Activated CD4-positive, alpha-beta T cell treated with anti-CD3 and anti-CD28 coated beads for 1 hour (primary cell): ENCODE data around the gene SLC48A1.
"Not testable (repeated sequence)": the region's sequence is repeated elsewhere in the genome, so short reads cannot be mapped to it uniquely, and the experiment has no call there.

Experiments used
- DNase-seq: peaks from one replicate; pipeline ENCODE4 v3.0.0-alpha.2; 2020

Gene SLC48A1

DNA sequence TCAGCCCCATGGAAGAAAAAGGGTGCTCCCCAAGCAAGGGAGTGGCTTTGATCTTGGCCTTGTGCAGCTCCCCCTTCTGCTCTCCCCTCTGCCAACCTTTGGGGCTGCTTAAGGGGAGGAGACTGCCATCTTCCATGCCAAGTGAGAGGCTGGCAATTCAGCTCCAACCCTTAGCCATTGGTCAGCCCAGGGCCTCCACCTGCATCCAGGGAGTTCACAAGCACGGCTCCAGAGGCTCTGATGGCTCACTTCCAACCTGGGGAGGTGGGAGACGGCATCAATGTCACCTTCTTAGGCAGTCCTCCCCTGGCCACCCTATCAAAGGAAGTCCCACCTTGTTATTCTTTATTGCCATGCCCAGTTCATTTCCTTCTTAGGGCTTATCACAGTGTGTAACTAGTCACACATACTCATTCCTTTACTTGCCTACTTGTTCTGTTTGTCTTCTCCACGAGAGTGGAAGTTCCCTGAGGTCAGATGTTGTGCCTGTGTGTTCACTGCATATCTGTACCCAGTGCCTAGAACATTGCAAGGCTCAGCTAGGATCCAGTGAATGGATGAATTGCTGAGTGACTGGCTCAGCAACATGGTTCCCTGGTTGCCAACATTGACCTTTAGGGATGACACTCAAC lies 41.6 kb downstream of the SLC48A1 start:
- DNase-seq, result no peak

DNA sequence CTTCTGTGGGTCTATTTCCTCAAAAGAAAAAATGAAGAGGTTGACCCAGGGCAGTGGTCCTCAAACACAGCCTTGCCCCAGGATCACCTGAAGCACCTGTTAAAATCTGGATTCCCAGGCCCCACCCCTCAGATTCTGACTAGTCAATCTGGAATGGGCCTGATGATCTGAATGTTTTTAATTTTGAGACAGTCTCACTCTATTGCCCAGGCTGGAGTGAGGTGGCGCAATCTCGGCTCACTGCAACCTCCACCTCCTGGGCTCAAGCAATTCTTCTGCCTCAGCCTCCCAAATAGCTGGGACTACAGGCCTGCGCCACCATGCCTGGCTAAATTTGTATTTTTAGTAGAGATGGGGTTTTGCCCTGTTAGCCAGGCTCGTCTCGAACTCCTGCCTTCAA lies 42.4 kb downstream of the SLC48A1 start:
- DNase-seq, result not testable (repeated sequence)

DNA sequence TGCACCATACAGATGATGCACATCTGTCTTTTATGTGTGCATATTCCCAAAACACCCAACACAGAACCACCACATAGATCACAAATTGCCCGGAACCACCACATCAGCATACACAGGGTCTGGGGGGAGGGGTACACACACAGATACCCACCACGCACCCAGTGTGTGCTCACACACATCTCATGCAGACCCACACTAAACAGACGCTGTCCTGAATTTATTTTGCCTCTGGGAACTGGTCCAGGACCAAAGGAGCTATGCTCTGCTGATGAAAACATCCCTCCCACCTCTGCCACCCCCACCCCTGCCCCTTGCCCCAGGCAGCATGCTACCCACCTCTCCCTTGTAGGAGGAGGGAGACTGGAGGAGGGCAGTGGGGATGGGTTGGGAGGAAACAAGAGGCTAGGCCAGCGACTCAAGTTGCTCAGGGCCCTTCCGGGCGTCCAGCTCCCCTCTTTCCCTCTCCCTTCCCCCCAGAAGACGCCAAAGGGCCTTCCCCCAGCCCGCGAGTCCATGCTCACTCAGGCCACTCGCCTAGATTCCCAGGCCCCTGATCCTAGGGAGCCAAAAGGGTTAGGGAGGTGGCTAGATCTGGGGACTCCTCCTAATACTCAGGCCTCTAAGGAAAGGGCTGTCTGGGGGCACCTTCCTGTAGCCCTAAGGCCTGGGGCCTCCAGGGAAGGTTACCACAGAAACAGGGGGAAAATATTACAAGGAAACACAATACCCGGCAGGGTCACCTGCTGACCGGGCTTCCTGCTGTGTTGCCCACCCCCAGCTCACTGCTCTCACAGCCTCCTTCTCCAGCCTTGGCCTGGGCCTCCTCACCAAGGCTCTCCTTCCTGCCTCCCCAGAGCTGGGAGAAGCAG lies 43.6 kb downstream of the SLC48A1 start:
- no peak for DNase-seq

DNA sequence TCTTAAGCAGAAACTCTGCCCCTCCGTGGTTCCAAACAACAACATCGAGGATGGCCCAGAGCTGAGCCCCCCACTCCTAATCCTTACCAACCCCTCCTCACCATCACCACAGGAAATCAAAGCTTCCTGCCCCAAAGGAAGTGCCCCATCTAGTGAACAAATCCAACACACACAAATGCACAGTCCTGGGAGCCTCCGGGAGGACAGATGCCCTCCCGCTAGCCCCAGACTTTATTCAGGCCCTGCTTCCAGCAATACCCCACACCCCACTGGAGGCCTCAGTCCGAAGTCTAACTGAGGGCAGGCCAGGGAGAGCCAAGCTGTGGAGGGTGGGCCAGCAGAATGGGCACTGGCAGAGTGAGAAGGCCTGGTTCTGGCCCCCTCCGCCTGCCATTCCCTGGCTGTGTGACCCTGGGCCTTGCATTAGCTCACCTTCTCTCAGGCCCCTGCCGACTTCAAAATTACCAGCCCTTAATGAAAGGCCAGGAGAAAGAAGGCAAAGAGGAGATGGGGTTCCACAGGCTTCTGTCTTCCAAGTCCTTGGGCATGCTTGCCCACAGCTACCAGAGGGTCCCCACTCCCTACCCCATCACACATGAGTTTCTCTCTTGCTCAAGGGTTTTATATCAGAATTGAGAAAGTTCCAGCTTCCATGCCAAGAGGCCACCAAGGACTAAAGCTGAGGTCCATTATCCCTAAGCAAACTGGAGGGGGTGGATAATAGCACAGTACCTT lies 44.4 kb downstream of the SLC48A1 start:
- DNase-seq, result no peak

DNA sequence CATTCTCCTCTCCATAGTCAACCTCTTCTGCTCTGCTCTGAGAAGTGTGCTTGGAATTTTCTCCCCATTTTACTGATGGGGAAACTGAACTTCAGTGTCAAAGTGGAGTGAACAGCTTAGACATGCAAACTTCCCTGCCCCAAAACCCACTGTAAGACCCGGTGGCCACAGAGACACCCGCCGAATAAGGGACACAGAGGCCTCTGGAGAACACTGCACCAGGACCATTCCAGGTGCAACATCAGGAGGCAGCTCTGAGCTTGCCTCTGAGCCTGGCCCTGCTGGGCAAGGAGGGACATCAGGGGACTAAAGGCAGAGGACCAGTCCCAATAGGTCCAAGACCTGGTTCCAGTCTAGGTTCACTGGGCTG lies 45.0 kb downstream of the SLC48A1 start:
- no peak for DNase-seq

DNA sequence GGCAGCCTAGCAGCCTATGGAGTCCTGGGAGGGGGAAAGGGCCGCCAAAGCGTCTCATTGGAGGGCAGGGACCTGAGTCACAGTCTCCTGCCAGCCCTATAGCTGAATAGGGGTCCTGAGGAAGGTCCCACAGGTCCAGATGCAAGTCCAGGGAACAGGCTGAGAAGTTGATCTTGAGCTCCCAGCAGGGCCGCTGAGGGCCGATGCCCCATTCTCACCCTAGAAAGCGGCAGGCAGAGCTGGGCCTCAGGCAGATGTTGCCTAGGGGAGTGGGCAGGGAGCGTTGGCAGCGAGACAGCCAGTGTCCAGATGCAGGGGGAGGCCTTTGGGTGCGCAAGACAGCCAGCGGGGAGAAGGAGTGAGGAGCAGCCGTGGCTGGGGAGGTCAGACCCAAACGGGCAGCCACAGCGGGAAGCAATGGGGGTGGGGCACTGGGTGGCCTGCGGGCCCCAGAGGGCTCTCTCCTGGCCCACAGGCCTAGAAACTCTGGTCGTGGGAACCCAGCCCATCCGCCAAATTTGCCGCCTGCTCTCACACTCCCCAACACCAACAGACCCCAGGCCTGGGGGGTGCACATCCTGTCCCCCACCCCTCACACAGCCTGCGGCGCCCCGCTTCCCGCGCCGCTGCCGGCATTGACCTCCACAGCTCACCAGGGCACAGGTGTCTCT lies 45.6 kb downstream of the SLC48A1 start:
- no peak for DNase-seq

DNA sequence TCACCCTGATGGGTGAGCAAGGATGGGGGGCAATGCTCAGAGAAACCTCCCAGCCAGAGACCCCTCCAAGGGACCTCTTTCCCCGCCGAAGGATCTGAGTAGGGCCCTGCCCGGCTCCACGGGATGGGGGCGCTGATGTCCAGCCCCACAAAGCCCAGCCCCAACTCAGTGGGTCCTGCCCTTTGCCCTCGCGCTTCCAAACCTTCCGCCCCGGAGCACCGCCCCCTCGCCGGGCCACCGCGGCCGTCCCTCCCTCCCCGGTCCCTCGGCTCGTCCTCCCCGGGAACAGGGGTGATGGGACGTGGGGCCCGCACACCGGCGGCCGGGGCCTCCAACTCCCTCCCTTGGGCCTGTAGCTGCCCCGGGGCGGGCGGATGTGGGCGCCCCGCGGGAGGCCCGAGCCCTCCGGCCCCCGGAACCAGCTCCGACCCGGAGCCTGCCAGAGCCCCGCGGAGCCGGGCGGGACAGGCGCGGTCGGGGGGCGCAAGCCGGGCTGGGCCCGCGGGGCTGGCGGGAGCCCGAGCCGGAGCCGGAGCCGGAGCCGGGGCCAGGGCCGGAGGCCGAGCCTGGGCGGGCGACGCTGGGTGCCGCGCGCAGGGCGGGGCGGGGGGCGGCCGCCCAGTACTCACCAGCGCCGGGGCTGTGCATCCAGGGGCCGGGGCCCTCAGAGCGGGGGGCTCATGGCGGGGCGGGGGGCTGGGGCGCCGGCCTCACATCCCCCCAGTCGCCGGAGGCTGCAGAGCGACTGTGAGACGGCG lies 46.3 kb downstream of the SLC48A1 start:
- no peak for DNase-seq

DNA sequence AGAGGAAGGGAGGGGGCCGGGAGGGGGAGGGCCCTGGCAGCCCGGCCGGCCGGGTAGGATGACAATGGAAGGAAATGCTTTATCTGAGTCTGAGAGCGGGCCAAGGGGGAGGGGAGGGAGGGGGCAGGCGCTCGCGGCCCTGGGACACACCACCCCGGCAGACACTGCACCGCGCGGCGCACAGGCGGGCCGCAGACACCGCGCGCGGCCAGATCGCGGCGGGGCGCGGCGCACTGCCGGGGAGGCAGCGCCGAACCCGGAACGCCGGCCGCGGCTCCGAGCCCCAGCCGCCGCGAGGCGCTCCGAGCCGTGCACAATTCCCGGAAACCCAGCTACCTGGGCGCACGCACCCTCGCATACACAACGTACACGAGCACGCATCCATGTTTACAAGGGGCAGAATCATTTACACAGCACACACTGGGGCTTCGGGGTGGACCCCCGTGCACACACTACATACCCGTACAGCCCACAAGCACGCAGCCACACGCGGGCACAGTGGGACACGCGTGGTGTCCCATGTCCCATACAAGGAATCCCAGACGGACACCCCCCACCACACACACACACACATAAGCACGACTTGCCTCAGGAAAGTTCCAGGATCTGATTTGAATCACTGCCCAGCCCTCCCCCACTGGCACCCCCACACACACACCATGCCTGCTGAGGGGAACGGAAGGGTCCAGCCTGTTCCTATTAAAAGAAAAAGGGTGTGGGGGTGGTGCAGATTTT lies 47.0 kb downstream of the SLC48A1 start, which contains the start of gene HDAC7:
Gene HDAC7, minus strand, starts transcription at position 8 of the 735 bp plus-strand sequence. CDS start 118 bp downstream, outside the sequence.
- DNase-seq, result peak; percentile 60

DNA sequence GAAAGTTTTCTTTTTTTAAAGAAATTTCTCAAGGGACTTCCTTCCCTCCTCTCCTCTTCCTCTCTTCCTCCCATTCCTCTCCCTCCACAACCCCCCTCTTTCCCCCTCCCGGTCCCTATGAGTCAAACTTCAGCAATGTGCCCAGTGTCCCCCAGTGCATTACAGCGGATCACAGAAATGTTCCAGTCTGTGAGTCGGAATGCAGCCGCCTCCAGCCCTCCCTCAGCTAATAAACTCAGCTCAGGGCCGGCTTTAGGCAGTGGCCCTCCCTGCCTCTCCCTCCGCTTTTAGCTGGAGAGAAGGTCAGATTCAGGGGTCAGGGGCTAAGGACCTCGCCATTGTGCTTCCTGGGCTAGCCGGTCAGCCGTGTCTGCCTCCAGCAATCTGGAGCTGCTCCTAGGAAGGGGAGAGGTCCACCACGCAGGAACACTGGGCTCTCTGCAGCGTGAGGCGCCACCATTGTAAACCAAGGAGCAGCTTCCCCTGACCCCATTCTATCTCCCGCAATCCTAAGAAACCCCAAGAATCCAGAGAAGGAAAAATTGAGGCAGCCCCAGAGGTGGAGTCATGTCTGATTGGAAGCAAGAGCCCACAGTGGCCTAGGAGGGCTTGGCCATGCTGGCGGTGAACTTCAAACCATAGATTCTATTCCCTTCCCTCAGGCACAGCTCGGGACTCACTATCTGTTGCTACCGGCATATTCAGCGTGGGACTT lies 47.8 kb downstream of the SLC48A1 start:
- no peak for DNase-seq

DNA sequence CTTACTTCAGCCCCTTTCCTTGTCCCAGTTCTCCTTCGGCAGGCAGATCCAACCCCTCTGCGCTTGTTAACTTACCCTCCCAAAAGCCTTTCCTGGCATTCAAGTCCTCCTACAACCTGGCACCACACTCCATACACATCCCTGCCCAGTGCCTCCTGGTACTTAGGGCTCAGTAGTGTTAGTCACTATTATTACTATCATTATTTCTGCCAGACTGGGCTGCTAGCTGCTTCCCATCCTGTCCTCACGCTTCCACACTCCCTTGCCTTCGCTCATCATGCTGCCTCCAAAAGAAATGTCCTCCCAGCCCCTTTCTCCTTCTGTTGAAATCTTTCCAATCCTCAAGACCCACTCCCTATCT lies 48.3 kb downstream of the SLC48A1 start:
- no peak for DNase-seq

DNA sequence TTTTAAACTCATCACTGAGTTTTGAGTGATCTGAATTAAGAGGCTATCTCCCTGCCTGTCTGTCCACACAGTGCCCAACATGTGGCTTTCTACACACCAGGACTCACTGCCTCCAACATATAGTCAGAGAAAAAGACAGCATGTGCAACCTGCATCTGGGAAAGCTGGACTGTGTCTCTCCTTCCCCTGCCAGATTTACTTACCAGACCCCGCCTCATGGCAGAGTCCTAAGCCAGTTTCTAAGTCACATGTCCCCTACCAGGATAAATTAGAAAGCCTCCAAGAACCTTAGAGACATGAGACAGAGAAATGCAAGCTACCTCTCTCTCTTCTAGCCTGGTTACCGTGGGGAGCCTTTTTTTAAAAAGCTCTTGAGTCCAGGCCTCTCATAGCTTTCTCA lies 49.4 kb downstream of the SLC48A1 start:
- DNase-seq, result no peak

DNA sequence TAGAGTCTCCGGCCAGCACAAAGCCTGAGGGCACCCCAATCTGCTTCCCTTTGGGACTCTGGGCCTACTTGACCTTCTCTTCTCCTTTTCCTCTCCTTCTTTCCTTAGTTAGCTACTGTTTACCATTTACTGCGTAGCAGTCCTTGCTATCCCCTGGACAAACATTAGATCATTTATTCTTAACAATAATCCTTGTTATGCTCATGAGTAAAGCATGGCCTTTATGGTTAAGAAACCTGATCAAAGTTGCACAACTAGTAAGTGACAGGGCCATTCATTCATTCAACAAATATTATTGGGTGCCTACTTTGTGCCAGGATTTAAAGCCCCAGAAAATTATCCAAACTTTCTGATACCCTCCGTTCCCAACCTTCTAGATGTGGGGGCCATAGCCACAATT lies 49.8 kb downstream of the SLC48A1 start:
- no peak for DNase-seq

DNA sequence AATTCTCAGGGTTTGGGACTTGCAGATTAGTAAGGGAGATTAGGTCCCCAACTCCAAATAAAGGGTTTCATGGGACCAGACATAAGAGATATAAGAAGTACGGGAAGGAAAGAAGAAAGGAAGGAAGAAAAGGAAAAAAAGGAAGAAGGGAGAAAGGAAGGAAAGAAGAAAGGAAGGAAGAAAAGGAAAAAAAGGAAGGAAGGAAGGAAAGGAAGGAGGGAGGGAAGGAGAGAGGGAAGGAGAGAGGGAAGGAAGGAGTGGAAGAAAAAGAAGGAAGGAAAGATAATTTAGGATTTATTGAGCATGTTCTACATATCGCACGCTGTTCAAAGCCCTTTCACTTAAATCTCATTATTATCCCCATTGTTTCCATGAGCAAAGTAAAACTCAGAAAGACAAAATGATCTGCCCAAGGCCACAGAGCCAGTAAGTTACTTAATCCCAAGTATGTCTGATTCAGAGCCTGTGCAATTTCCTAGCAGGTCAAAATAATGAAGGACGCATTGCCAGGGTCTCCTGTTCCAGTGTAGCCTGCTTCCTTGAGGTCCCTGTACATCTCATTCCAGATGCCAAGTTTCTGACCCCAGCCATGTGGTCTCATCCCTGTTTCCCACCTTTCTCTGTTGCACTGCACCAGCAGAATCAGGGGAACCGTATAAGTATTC lies 50.5 kb downstream of the SLC48A1 start:
- no peak for DNase-seq

DNA sequence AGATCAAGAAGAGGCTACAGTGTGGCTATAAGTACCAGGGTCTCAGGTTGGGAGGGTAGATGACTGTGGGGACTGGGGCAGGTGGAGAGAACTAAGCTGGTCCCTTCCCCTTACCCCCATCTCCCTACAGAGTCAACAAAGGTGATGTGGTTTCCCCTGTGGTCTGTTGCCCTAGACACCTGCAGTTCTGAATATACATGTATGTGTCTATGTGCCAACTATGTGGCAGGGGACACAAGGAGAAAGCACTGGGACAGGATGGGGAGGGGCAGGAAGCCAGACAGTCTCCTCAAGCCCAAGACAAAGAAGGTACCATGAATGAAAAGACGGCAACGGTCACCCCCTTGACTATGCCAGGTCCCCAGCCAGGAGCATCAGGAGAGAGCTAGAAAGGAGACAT lies 51.2 kb downstream of the SLC48A1 start:
- no peak for DNase-seq

DNA sequence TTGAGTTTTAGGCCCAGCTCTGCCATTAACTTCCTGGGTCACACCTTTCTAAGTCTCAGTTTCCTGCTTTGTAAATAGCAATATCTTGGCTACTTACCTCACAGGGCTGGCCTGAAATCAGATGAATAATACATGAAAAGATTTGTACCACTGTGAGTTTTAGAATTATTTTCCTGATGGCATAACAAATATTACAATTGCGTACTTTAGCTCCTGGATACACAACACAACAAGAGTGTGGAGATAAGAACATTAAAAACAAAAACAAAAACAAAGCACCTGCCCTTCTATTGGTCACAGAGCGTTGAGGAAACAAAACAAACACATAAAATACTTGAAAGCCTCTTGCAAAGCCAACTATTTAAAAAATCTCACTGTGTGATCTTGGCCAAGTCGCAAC lies 51.6 kb downstream of the SLC48A1 start:
- DNase-seq, result no peak

DNA sequence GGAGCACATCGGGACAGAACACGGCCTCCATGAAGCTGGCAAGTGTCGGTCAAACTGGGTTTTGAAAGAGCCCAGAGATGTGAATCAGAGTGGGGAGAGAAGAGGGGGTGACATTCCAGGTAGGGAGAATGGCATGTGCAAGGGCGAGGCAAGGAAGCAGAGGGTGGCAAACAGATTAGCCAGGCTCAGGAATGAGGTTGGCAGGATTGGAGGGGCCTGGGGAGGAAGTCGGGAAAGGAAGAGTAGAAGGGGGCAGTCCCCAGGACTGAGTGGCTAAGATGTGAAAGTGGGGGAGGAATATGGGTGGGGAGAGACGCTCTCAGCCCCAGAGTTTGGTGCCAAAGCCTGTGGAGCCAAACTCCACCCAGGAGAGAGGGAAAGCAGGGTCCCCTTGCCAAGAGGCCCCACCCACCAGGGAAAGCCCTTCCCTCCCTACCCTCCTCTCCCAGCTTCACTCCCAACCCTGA lies 52.2 kb downstream of the SLC48A1 start:
- no peak for DNase-seq

DNA sequence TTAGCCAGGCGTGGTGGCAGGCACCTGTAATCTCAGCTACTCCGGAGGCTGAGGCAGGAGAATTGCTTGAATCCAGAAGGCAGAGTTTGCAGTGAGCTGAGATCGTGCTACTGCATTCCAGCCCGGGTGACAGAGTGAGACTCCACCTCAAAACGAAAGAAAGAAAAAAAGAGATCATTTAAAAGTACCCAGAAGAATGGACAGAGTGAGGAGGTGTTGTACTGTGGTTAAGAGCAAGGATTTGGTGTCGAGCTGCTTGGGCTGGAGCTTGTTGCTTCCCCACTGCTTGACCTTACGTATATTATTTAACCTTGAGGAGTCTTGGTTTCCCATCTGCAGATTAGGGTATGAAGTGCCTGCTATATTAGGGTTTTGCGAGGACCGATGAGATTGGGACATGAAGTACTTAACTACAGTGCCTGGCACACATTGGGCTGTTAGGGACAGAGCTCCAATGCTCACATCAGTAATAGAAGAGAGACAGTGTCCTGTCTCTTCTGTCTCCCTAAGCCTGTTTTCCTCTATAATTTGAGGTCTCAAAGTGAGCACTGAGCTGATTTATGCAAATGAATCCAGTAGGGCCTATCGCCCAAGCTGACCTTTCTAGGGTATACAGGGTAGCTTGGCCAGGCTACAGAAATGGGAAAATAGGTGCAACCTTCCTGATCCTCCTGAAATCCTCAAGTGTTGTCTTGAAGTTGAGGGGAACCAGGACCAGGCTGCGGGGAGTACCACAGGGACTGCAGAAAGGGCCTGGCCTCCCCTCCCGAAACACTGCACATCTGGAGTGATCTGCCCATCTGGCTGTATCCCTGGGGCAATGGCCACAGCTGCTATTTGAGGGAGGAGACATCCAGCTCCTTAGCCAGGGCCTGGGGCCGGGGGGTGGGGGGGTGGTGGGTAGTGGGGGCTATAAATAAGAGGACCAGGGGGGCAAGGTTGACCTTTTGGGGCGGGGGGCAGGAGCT lies 55.3 kb downstream of the SLC48A1 start:
- DNase-seq, result no peak

DNA sequence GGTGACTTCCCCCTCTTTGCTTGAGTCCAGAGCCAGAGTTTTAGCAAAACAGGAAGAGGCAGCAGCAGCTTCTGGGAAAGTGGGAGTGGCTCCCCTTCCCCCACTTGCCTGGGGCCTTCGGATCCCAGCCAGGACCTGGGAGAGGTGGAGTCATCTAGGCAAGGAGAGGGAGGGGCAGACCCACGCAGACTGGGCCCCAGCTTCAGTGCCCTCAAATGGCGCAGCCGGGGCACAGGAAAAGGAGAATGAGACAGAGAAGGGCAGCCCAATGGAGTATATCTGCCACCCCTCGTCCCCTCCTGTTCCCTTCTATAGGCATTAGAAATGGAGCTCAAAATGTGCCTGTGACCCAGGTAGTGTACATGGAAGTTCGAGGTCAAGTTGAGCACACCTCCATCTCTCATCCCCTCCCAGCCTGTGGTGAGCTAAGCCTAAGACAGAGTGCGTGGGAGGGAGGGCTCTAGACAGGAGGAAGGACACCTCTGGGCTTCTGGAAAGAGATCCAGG lies 56.0 kb downstream of the SLC48A1 start:
- no peak for DNase-seq

DNA sequence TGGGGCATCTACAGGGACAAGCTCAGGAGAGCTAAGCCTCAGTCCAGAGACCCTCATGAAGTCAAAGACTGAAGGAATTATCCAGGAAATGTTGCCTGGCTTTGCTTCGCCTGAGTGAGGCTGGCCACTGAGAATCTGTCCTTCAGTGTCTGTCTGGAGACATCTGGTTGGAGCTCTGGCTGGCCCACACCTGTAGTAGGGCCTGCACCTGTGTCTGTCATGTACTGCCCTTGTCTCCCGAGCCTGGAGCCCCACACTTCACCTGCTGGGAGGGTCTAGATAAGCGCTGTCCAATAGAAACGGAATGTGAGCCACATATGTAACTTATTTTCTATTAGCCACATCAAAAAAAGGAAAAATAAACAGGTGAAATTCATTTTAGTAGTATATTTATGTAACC lies 56.5 kb downstream of the SLC48A1 start:
- DNase-seq, result no peak
